Embryonic facial prominence (tissue), 1 donor: ENCODE data around the gene TTC3.
"Not testable (repeated sequence)": the region's sequence is repeated elsewhere in the genome, so short reads cannot be mapped to it uniquely, and the experiment has no call there.

Experiments
- DNase-seq: peaks from one replicate; pipeline ENCODE4 v3.0.0-alpha.2; 2016; ENCODE audit errors: extremely low spot score

Gene TTC3

GRCh38 chr21:37196847-37197246, 123.8 kb downstream of the TTC3 start:
- DNase-seq: no peak

- DNase-seq: no peak
These were observed 124.7 kb downstream of the TTC3 start for GRCh38 chr21:37197746-37198145.

GRCh38 chr21:37199057-37199924, 126.2 kb downstream of the TTC3 start:
- DNase-seq: no peak

GRCh38 chr21:37200641-37201480, 127.8 kb downstream of the TTC3 start:
- no peak for DNase-seq

- no peak for DNase-seq
These were observed 129.4 kb downstream of the TTC3 start for GRCh38 chr21:37202221-37203110.

- no peak for DNase-seq
These were observed 131.5 kb downstream of the TTC3 start for GRCh38 chr21:37204580-37204979.

GRCh38 chr21:37206496-37206895, 133.4 kb downstream of the TTC3 start:
- DNase-seq: no peak

GRCh38 chr21:37207441-37208009, 134.5 kb downstream of the TTC3 start:
- DNase-seq: no peak

GRCh38 chr21:37208056-37208721, 135.1 kb downstream of the TTC3 start:
- DNase-seq: no peak

- DNase-seq: no peak
These were observed 135.7 kb downstream of the TTC3 start for GRCh38 chr21:37208741-37209225.

- DNase-seq: no peak
These were observed 137.1 kb downstream of the TTC3 start for GRCh38 chr21:37210130-37210529.

- DNase-seq: no peak
These were observed 137.7 kb downstream of the TTC3 start for GRCh38 chr21:37210799-37211198.

- DNase-seq: no peak
These were observed 141.9 kb downstream of the TTC3 start for GRCh38 chr21:37214952-37215351.

GRCh38 chr21:37219761-37220432, 146.8 kb downstream of the TTC3 start:
- DNase-seq: no peak

GRCh38 chr21:37220433-37220980, 147.5 kb downstream of the TTC3 start:
- DNase-seq: no peak

GRCh38 chr21:37220981-37221664, 148.1 kb downstream of the TTC3 start:
- DNase-seq: peak; percentile 88

- not testable (repeated sequence) for DNase-seq
These were observed 149.2 kb downstream of the TTC3 start for GRCh38 chr21:37222248-37222647.

GRCh38 chr21:37223804-37224345, 150.8 kb downstream of the TTC3 start:
- DNase-seq: no peak
